Chondrocyte (in vitro differentiated cells): ENCODE data around the gene TMTC1. TPM values are rescaled to one million over a fixed set of nuclear protein-coding genes. Genes with fewer than 3 reads are reported as not detected.

ENCODE experiments used
- DNase-seq: peaks from one replicate; pipeline ENCODE4 v3.0.0; 2021; ENCODE audit warnings: mixed read lengths, low spot score
- H3K27ac Mint-ChIP-seq: one replicate; pipeline ENCODE4 v1.8.0; 2021; ENCODE audit warnings: mild to moderate bottlenecking, moderate library complexity, mixed read lengths; ENCODE audit not compliant: unreplicated experiment
- H3K27me3 Mint-ChIP-seq: 2 replicates; pipeline ENCODE4 v1.8.0; 2021; ENCODE audit warnings: low read depth, mixed read lengths
- H3K36me3 Mint-ChIP-seq: 2 replicates; pipeline ENCODE4 v1.8.0; 2021; ENCODE audit warnings: low read depth, mixed read lengths
- H3K4me1 Mint-ChIP-seq: 2 replicates; pipeline ENCODE4 v1.8.0; 2021; ENCODE audit warnings: low read depth, mild to moderate bottlenecking, mixed read lengths
- H3K4me3 Mint-ChIP-seq: one replicate; pipeline ENCODE4 v1.8.0; 2021; ENCODE audit warnings: mild to moderate bottlenecking, moderate library complexity, mixed read lengths; ENCODE audit not compliant: unreplicated experiment
- H3K9me3 Mint-ChIP-seq: 2 replicates; pipeline ENCODE4 v1.8.0; 2021; ENCODE audit warnings: low read depth, mixed read lengths
- CTCF ChIP-seq: fragments of 200-600 bp; sonication (generic); IDR thresholded peaks from 2 replicates; pipeline ENCODE4 v1.5.0; 2021; ENCODE audit warnings: antibody characterized with exemption, mild to moderate bottlenecking, moderate library complexity
- total RNA-seq: library from RNA; stranded (reverse); gene quantifications from 3 replicates; pipeline ENCODE4 v1.2.1, GENCODE V29; 2021

Gene TMTC1
- total RNA-seq, 1 donor from 2014 or later, result 25.2 TPM

GRCh38 chr12:29650371-29650770 is 133.4 kb downstream of the TMTC1 start:
- peaks cover 26% of the 10 kb centered on the region for H3K36me3 Mint-ChIP-seq

GRCh38 chr12:29649722-29650121 is 134.0 kb downstream of the TMTC1 start:
- H3K9me3 Mint-ChIP-seq, result no peaks in the 10 kb centered on the region
- no peaks in the 10 kb centered on the region for H3K27me3 Mint-ChIP-seq
- TF ChIP-seq CTCF, result no peak
- no peak overlapping the region for H3K27ac Mint-ChIP-seq
- H3K4me3 Mint-ChIP-seq, result no peak overlapping the region
- DNase-seq, result no peak
- H3K36me3 Mint-ChIP-seq, result peaks cover 26% of the 10 kb centered on the region
- H3K4me1 Mint-ChIP-seq, result no peaks in the 10 kb centered on the region

More at GRCh38 chr12:29650371-29650770, 133.4 kb downstream of the TMTC1 start:
- Mint-ChIP-seq H3K27me3 (no peaks in the 10 kb centered on the region), H3K9me3 (no peaks in the 10 kb centered on the region), H3K4me1 (no peaks in the 10 kb centered on the region), H3K27ac (no peak overlapping the region), H3K4me3 (no peak overlapping the region)
- TF ChIP-seq CTCF, result no peak
- no peak for DNase-seq

- Mint-ChIP-seq H3K36me3 (peaks cover 5% of the 10 kb centered on the region), H3K27ac (no peak overlapping the region), H3K27me3 (no peaks in the 10 kb centered on the region), H3K4me3 (no peak overlapping the region), H3K9me3 (peaks cover 3% of the 10 kb centered on the region), H3K4me1 (peaks cover 17% of the 10 kb centered on the region)
- no peak for TF ChIP-seq CTCF
- no peak for DNase-seq
These were observed 139.1 kb downstream of the TMTC1 start for GRCh38 chr12:29644536-29645162.

GRCh38 chr12:29640589-29641345 is 143.0 kb downstream of the TMTC1 start:
- DNase-seq, result no peak
- H3K4me1 Mint-ChIP-seq, result peaks cover 17% of the 10 kb centered on the region
- TF ChIP-seq CTCF, result no peak
- H3K4me3 Mint-ChIP-seq, result peak overlapping the region; percentile 51
- peaks cover 3% of the 10 kb centered on the region for H3K36me3 Mint-ChIP-seq
- H3K27me3 Mint-ChIP-seq, result no peaks in the 10 kb centered on the region
- peaks cover 3% of the 10 kb centered on the region for H3K9me3 Mint-ChIP-seq
- peak overlapping the region; percentile 96 for H3K27ac Mint-ChIP-seq

GRCh38 chr12:29639893-29640495 is 143.7 kb downstream of the TMTC1 start:
- Mint-ChIP-seq H3K4me3 (no peak overlapping the region), H3K27me3 (no peaks in the 10 kb centered on the region), H3K27ac (peak overlapping the region; percentile 96), H3K9me3 (peaks cover 3% of the 10 kb centered on the region), H3K36me3 (peaks cover 5% of the 10 kb centered on the region), H3K4me1 (peaks cover 17% of the 10 kb centered on the region)
- DNase-seq, result no peak
- TF ChIP-seq CTCF, result no peak
